Transverse colon (tissue), 4 donors: Measurements from ENCODE around the gene BRSK2.

Source experiments
- EP300 ChIP-seq: sonication (generic); formaldehyde crosslinking; IDR thresholded peaks from one replicate; pipeline ENCODE4 v1.6.1; 2017; ENCODE audit warnings: antibody characterized with exemption, low read depth
- POLR2A ChIP-seq: fragments of 450-650 bp; IDR thresholded peaks from one replicate; pipeline ENCODE4 v1.6.1; 2016; ENCODE audit warnings: antibody characterized with exemption, mild to moderate bottlenecking, moderate library complexity
- POLR2AphosphoS5 ChIP-seq, 3 donors: sonication (generic); formaldehyde crosslinking; IDR thresholded peaks; one replicate each; pipeline ENCODE4 v1.6.1; 2016; ENCODE audit warnings: antibody characterized with exemption in 3 of 3
- TF ChIP-seq, protein P1 (sequence below), 5 experiments: fragments of 200-600 bp in 3 of 5; fragments of 450-650 bp in 2 of 5; sonication (generic) in 3 of 5; IDR thresholded peaks; 1 replicate in 2 of 5; 2 replicates in 3 of 5; pipeline ENCODE4 v1.5.1; 2016 to 2017; ENCODE audit warnings: antibody characterized with exemption in 5 of 5, inconsistent platforms in 3 of 5, mild to moderate bottlenecking in 2 of 5, moderate library complexity in 1 of 5

- TF ChIP-seq, protein P1, sequence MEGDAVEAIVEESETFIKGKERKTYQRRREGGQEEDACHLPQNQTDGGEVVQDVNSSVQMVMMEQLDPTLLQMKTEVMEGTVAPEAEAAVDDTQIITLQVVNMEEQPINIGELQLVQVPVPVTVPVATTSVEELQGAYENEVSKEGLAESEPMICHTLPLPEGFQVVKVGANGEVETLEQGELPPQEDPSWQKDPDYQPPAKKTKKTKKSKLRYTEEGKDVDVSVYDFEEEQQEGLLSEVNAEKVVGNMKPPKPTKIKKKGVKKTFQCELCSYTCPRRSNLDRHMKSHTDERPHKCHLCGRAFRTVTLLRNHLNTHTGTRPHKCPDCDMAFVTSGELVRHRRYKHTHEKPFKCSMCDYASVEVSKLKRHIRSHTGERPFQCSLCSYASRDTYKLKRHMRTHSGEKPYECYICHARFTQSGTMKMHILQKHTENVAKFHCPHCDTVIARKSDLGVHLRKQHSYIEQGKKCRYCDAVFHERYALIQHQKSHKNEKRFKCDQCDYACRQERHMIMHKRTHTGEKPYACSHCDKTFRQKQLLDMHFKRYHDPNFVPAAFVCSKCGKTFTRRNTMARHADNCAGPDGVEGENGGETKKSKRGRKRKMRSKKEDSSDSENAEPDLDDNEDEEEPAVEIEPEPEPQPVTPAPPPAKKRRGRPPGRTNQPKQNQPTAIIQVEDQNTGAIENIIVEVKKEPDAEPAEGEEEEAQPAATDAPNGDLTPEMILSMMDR (IDR thresholded peaks at IDR 0.05): peak in 2 of 5 experiments; percentile 27 to 42
- TF ChIP-seq EP300 (no peak), POLR2A (no peak), POLR2AphosphoS5 (IDR thresholded peaks at IDR 0.05) (no peak)
These were observed 96.5 kb downstream of the BRSK2 start, which contains the start of gene MOB2 for GRCh38 chr11:1486054-1486825.
